IPS-11a (cell line): ENCODE data around the gene RAB22A.

Experiments
- H3K4me3 ChIP-seq: one replicate; pipeline ENCODE4 v1.5.1; 2013; ENCODE audit warnings: low read depth, low read length, control low read depth

RAB22A gene

GRCh38 chr20:58309591-58310290 lies at the start of gene RAB22A:
Gene RAB22A, plus strand, starts transcription at chr20:58309715. Its CDS starts 262 bp downstream, at chr20:58309977.
- H3K4me3 ChIP-seq, result peak within 1 kb of the TSS; percentile 82

GRCh38 chr20:58260006-58260405 lies 49.5 kb upstream of the RAB22A start:
- H3K4me3 ChIP-seq, result no peak overlapping the region

GRCh38 chr20:58261660-58262059 lies 47.9 kb upstream of the RAB22A start:
- H3K4me3 ChIP-seq, result no peak overlapping the region

GRCh38 chr20:58264271-58264670 lies 45.2 kb upstream of the RAB22A start:
- no peak overlapping the region for H3K4me3 ChIP-seq

GRCh38 chr20:58267389-58268215 lies 41.9 kb upstream of the RAB22A start:
- no peak overlapping the region for H3K4me3 ChIP-seq

- H3K4me3 ChIP-seq, result no peak overlapping the region
Measured at GRCh38 chr20:58268421-58268821, 41.1 kb upstream of the RAB22A start.

- H3K4me3 ChIP-seq, result no peak overlapping the region
Measured at GRCh38 chr20:58268936-58269619, 40.4 kb upstream of the RAB22A start.

GRCh38 chr20:58271606-58272351 lies 37.7 kb upstream of the RAB22A start:
- no peak overlapping the region for H3K4me3 ChIP-seq

- no peak overlapping the region for H3K4me3 ChIP-seq
Measured at GRCh38 chr20:58274384-58274783, 35.1 kb upstream of the RAB22A start.

GRCh38 chr20:58277107-58277506 lies 32.4 kb upstream of the RAB22A start:
- H3K4me3 ChIP-seq, result no peak overlapping the region

- no peak overlapping the region for H3K4me3 ChIP-seq
Measured at GRCh38 chr20:58277578-58278472, 31.7 kb upstream of the RAB22A start.

GRCh38 chr20:58286729-58287128 lies 22.8 kb upstream of the RAB22A start:
- no peak overlapping the region for H3K4me3 ChIP-seq

- no peak overlapping the region for H3K4me3 ChIP-seq
Measured at GRCh38 chr20:58287638-58288037, 21.9 kb upstream of the RAB22A start.

GRCh38 chr20:58289143-58289542 lies 20.4 kb upstream of the RAB22A start:
- H3K4me3 ChIP-seq, result no peak overlapping the region

GRCh38 chr20:58293453-58293852 lies 16.1 kb upstream of the RAB22A start:
- H3K4me3 ChIP-seq, result no peak overlapping the region

GRCh38 chr20:58294497-58295455 lies 14.7 kb upstream of the RAB22A start:
- H3K4me3 ChIP-seq, result no peak overlapping the region

GRCh38 chr20:58296051-58296837 lies 13.3 kb upstream of the RAB22A start:
- no peak overlapping the region for H3K4me3 ChIP-seq

- H3K4me3 ChIP-seq, result no peak overlapping the region
Measured at GRCh38 chr20:58297394-58297793, 12.1 kb upstream of the RAB22A start.
